GM21717 (cell line): ENCODE results near the gene SLIT3.

Experiments
- ATAC-seq: cut with Tn5 transposase; IDR thresholded peaks from one replicate; pipeline ENCODE4 v1.9.1; 2021; ENCODE audit warnings: mild to moderate bottlenecking, moderate library complexity; ENCODE audit not compliant: unreplicated experiment

SLIT3 gene

GRCh38 chr5:168695301-168695835, 605.6 kb downstream of the SLIT3 start:
- no peak for ATAC-seq

DNA sequence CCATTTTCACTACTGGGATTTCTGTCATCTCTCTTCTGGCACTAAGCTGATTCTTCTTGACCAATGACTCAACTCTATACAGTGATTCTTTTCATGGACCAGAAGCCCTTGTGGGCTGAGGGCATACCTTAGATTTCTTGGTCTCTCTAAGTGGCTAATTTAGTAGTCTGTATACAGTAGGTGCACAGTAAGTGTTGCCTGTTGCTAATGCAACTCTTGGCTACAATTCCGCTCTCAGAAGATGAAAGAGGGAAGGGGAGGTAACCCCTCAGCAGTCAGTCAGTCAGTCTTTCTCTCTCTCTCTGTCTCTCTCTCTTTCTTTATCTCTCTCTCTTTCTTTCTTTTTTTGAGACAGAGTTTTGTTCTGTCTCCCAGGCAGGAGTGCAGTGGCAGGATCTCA, 606.6 kb downstream of the SLIT3 start:
- ATAC-seq: no peak

DNA sequence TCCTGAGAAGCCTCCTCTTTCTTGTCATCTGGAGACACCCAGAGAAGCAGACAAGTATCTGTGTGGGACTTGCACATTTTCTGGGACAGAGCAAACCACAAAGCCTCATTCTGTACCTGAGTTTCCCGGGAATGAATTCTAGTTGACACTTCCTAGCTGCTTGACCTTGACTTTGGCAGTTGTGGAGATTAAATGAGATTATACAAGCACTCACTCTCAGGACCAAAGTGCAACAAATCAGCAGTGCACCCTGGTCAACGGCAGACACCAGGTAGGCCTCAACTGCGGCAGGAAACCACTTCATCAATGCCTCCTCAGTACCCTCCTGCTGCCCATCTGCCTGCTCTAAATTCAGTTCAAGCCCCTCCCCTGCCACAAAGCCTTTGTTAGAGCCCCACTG, 607.1 kb downstream of the SLIT3 start:
- no peak for ATAC-seq

GRCh38 chr5:168693297-168693696, 607.6 kb downstream of the SLIT3 start:
- ATAC-seq: no peak

- ATAC-seq: no peak
Observed at GRCh38 chr5:168691891-168692290, 609.0 kb downstream of the SLIT3 start.

- ATAC-seq: no peak
Observed at GRCh38 chr5:168689260-168689659, 611.7 kb downstream of the SLIT3 start.

DNA sequence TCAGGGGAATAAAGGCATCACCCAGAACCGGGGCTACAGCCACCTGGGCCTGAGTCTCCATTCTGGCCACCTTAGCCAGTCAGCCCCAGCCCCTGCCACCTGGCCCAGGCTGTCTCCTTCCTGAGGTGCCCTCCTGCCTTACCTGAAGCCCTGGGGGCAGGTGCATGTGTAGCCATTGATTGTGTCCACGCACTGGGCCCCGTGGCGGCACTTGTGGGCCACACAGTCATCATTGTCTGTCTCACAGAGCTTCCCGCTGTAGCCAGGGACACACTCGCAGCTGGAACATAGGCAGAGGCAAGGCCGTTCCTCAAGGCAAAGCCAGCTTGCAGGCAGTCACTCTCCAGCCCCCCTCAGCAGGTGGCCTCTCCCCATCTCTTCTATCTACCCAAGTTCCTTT, 614.1 kb downstream of the SLIT3 start:
- ATAC-seq: no peak

- ATAC-seq: no peak
Observed at GRCh38 chr5:168685566-168685965, 615.4 kb downstream of the SLIT3 start.

- no peak for ATAC-seq
Observed at GRCh38 chr5:168683927-168684295, 617.0 kb downstream of the SLIT3 start.

- no peak for ATAC-seq
Observed at GRCh38 chr5:168683247-168683926, 617.6 kb downstream of the SLIT3 start.

DNA sequence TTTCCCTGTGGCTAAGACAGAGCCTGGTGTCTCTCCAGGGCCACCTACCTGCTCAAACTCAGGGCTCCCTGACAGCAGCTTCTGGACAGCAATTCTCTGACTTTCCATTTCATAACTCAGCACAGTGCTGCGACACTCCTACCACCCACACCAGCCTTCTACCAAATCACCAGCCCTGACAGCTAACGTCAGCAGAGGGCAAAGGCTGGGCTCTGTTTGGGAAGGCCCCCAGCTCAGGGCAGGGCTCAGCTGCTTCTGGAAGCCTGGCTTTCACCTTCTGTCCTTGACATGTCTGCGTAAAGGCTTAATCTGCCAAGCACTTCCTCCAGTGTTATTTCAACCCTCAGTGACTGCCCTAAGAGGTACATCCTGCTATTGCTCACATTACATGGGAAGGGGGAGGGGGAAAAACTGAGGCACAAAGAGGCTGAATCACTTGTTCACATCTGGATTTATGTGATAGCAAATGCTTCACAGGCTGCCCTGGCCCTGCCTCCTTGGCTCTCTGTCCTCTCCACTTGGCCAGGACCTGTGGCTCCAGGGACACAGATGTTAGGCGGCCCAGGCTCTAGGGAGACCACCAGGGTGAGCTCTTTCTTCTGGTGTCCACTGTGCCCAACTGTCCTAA, 619.3 kb downstream of the SLIT3 start:
- no peak for ATAC-seq

GRCh38 chr5:168680395-168680794, 620.5 kb downstream of the SLIT3 start:
- ATAC-seq: no peak

GRCh38 chr5:168679515-168679920, 621.4 kb downstream of the SLIT3 start:
- peak; percentile 82 for ATAC-seq

GRCh38 chr5:168676501-168676900, 624.4 kb downstream of the SLIT3 start:
- no peak for ATAC-seq

- ATAC-seq: no peak
Observed at GRCh38 chr5:168675883-168676408, 625.0 kb downstream of the SLIT3 start.

DNA sequence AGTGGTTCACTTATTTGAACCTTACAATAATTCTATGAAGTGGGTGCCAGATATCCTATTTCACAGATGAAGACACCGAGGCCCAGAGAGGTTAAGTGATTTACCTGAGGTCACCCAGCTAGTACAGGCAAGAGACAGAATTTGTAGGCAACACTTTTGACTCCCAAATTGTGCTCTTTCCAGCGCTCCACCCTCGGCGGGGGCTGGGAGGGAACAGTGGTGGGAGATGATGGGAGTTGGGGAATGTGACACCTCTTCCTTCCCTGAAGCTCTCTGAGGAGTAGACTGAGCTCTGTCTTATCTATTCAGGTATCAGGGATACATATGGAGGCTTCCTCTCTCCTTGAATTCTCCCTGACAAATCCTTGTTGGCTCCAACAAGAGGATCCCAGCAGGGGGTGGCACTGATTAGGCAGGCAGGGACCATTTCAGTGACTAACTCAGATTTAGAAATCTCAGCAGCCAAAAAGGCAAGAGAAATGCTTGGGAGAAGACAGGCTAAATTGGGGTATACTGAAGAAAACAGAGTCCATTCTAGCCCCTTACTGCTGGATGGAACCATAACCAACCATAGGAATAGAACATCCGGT, 626.0 kb downstream of the SLIT3 start:
- no peak for ATAC-seq

GRCh38 chr5:168672888-168673287, 628.1 kb downstream of the SLIT3 start:
- ATAC-seq: no peak

GRCh38 chr5:168672016-168672415, 628.9 kb downstream of the SLIT3 start:
- ATAC-seq: no peak

DNA sequence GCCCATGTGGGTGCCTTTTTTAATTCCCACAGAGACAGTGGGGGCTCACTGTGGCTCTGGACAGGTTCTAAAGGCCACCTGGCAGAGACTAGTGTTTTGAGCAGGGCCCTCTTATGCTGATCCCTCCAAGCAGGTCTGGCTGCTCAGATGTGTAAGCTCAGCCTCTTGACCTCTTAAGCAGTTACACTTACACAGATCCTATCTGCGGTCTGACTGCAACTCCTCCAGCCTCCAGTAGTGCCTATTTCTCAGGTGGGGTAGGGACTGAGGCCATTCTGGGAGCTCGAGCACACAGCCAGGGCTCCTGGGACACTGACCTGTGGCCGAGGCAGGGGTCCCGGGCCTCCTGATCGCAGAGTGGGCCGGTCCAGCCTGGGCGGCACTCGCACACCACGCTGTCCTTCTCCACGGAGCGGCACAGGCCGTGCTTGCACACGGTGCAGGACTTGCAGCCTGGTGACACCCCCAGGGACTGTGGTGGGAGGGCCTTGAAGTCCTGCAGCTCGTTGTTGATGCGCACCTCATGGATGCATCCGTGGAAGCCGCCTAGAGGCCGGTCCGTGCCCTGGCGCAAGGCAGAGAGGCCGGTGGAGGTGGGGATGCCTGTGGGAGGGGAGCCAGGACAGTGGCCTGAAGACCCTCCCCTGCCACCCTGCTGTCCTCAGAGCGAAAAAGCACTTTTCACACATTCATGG, 629.9 kb downstream of the SLIT3 start:
- no peak for ATAC-seq

- no peak for ATAC-seq
Observed at GRCh38 chr5:168669668-168670378, 631.1 kb downstream of the SLIT3 start.

DNA sequence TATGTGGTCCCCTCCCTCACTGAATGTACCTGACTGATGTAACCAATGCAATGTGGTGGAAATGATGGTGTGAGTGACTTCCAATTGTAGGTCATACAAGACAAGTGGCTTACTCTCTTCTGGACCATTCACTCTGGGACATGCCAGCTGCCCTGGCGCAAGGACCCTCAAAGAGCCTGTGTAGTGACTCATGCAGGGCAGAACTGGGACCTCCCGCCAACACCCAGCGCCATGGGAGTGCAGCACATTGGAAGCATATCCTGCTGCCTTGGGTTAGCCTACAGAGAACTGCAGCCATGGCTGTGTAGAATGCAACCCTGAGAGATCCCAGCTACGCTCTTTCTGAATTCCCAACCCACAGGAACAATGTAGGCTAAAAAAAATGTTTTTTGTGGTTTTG, 631.8 kb downstream of the SLIT3 start:
- no peak for ATAC-seq
